ENCODE measurements around the gene G6PD.

The G6PD gene

DNA sequence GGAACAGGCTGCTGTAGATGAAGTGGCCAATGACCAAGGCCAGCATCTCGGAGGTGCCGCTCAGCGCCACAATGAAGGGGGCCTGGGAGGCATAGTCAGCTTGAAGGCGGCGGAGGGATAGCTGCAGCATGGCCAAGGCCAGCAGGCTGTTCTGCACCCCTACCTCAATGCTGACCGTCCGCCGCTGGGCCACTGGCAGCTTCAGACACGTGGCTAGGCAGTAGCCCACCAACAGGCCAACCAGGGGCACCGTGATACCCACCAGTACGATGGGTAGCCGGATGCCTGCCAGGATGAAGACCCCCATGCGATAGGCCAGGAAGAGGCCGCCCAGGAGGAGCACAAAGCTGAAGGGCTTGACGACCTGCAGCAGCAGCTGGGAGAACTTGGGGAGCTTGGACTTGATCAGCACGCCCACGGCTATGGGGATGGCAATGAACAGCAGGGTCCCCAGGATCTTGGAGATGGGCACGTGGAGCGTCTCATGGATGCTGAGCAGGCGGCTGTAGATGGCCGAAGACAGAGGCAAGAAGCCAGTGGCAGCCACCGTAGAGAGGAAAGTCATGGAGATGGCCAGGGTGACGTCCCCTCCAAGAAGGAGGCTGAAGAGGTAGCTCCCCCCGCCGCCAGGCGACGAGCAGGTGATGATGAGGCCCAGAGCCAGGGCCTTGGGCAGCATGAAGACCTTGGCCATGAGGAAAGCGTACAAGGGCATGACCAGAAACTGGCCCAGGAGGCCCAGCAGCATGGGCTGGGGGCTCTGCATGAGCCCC, 58.9 kb downstream of the G6PD start:
- H3K4me3 ChIP-seq (ENCODE audit: control insufficient read depth, low read depth, low read length) = no peak overlapping the region
- TF ChIP-seq, protein P1, sequence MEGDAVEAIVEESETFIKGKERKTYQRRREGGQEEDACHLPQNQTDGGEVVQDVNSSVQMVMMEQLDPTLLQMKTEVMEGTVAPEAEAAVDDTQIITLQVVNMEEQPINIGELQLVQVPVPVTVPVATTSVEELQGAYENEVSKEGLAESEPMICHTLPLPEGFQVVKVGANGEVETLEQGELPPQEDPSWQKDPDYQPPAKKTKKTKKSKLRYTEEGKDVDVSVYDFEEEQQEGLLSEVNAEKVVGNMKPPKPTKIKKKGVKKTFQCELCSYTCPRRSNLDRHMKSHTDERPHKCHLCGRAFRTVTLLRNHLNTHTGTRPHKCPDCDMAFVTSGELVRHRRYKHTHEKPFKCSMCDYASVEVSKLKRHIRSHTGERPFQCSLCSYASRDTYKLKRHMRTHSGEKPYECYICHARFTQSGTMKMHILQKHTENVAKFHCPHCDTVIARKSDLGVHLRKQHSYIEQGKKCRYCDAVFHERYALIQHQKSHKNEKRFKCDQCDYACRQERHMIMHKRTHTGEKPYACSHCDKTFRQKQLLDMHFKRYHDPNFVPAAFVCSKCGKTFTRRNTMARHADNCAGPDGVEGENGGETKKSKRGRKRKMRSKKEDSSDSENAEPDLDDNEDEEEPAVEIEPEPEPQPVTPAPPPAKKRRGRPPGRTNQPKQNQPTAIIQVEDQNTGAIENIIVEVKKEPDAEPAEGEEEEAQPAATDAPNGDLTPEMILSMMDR (IDR thresholded peaks at IDR 0.05; ENCODE audit: control insufficient read depth, insufficient read depth, low read depth, low read length, missing control alignments) = no peak
- DNase-seq (ENCODE audit: low read depth) = no peak

GRCh38 chrX:154486396-154487207, 60.0 kb downstream of the G6PD start, which contains the start of gene UBL4A:
TSS of gene UBL4A (minus strand) at chrX:154486615. CDS start at chrX:154486584, 31 bp downstream.
- TF ChIP-seq, protein P1 (IDR thresholded peaks at IDR 0.05; ENCODE audit: control insufficient read depth, insufficient read depth, low read depth, low read length, missing control alignments) = no peak
- H3K4me3 ChIP-seq (ENCODE audit: control insufficient read depth, low read depth, low read length) = peak within 1 kb of the TSS; percentile 56
- no peak for DNase-seq (ENCODE audit: low read depth)

DNA sequence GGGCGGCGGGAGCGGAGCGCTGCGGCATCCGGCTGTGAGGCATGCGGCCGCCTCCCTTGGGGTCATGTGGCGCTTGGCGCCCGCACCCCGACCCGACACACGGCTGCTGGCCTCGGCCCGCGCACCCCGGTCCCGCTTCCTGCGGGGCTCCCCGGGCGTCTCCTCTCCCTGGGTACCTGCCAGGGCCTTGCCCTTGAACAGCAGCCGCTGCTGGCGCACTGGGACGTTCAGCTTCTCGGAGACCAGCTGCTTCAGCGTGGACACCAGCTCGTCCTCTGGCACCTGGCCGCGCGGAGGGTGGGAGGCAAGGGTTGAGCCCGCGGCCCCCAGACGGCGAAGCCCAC, 60.6 kb downstream of the G6PD start:
- TF ChIP-seq, protein P1 (IDR thresholded peaks at IDR 0.05; ENCODE audit: control insufficient read depth, insufficient read depth, low read depth, low read length, missing control alignments) = no peak
- no peak for DNase-seq (ENCODE audit: low read depth)
- peak overlapping the region; percentile 56 for H3K4me3 ChIP-seq (ENCODE audit: control insufficient read depth, low read depth, low read length)

DNA sequence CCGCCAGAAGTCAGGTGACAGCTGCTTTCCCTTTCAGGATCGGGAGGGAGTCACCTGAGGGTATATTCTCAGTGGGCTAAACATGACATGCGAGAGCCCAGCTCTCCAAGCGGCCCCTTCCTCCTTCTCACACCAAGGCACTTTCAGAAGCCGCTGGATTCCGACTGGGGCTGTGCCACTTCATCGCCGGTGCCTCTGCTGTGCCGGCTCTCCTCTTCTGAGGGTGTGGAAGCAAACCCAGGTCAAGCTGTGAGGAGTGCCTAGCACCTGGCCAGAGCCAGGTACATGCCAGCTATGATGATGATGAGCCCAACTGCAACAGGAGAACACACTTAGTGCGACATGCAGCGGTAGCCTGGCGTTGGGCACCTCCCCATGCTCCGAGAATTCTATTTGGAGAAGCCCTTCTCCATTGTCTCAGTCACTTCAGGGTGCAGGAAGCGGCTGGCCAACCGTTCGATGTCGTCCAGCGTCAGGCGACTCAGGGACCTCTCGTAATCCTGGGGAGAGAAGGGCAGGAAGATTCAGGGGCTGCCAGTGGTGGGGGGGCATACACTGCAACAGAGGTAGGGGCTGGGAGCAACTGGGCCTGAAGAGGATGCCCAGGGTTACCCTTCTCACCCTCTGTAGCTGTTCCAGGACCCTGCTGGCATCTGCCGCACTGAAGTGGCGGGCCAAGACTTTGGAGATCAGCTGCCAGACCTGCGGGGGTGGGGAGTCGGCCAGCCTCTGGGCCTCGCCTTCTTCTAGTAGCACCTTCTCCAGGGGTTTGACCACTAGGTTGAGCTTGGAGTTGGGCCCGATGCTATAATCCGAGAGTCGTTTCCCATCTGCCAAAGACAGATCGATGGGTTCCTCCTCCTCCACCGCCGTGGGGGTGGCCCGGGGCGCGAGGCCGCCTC, 61.2 kb downstream of the G6PD start:
- TF ChIP-seq, protein P1 (IDR thresholded peaks at IDR 0.05; ENCODE audit: control insufficient read depth, insufficient read depth, low read depth, low read length, missing control alignments) = no peak
- no peak for DNase-seq (ENCODE audit: low read depth)
- H3K4me3 ChIP-seq (ENCODE audit: control insufficient read depth, low read depth, low read length) = peak overlapping the region; percentile 56

DNA sequence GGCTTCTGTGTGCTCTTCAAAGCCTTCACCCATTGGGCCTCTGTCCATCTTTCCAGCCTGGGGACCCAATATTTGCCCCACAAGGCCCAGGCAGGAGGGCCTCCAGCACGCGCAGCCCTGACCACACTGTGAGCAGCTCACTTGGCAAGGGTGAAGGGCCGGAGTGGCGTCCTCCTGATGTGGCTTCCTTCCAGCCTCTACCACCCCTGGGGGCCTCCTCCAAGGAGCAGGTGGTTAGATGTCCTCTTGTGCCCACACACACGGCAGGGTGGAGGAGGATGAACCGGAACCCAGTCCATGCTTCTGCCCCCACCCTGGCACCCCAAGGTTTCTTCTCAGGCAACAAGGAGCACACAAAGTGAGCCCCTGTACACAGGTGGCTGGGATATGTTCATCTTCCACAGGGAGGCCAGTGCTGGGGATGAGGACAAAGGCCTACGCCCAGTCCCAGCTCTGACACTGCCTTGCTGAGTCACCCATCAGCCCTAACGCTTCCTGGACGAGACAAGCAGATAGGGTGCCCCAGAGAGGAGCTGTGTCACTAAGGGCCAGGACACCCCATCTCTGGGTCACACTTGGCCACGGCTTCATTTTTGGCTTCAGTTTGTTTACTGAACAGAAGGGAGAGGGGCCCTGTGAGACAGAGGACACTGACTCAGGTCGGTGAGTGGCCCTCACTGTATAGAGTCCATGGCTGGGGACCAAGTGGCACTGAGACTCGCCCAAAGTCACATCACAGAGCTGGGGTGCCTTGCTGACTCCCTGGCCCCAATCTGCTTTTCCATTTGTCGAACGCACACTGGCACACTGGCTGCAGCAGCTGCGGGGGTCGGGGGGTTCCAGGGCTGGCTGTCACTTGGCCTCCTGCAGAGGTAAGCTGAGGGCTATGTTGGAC, 62.1 kb downstream of the G6PD start:
- no peak overlapping the region for H3K4me3 ChIP-seq (ENCODE audit: control insufficient read depth, low read depth, low read length)
- DNase-seq (ENCODE audit: low read depth) = no peak

More for the DNA sequence above, 62.1 kb downstream of the G6PD start:
- TF ChIP-seq, protein P1 (IDR thresholded peaks at IDR 0.05; ENCODE audit: control insufficient read depth, insufficient read depth, low read depth, low read length, missing control alignments) = no peak
